ENCODE results near the gene MMP15. TPM values are rescaled to one million over a fixed set of nuclear protein-coding genes. Genes with fewer than 3 reads are reported as not detected.

Gene MMP15
- total RNA-seq, 2 donors from 2014 or later: 0.40 to 1.5 TPM

DNA sequence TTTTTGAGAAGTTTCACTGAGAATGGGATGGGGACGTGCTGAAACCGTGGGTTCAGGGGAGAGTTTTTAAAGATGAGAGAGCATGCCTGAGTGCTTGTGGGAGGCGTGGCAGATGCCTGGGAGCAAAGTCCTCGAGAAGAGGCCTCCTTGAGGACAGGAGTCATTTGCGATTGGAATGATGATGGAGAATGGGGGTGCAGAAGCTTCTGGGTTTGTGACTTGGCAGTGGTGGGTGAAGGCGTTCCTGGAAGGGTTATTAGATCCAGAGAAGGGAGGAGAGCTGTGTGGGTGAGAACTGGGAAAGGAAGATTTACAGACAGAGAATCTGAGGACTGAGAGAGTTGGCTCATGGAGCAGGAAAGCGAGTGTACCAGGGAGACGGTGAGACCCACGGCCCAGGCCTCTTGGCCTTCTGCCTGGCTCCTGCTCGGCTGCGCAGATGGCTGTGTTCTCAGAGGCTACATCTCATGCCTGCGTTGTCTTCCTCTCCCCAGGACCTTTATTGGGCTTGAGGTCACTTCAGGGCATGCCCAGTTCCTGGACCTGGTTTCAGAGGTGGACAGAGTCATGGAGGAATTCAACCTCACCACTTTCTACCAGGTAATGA, 8.6 kb upstream of the MMP15 start:
- ATAC-seq: no peak
- H3K27me3 Mint-ChIP-seq: no peaks in the 10 kb centered on the region

DNA sequence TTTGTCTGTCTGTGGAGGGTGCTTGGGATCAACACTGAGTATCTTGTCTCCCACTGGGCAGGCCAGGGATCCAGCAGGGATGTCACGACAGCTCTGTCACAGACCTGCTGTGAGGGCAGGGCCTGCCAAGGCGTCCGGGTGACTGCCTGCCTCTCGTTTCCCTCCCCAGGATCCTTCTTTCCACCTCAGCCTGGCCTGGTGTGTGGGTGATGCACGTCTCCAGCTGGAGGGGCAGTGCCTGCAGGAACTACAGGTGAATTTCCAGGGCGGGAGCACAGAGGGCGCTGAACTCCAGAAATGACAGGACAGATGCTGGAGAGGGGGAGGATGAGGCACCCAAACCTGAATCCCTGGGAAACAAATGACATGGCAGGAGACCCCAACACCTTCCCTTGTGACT, 6.8 kb upstream of the MMP15 start:
- peaks cover 2% of the 10 kb centered on the region for H3K36me3 Mint-ChIP-seq (ENCODE audit: low read depth)
- H3K27me3 Mint-ChIP-seq: no peaks in the 10 kb centered on the region
- no peak for DNase-seq
- H3K4me3 Mint-ChIP-seq: no peak overlapping the region
- H3K9me3 ChIP-seq (ENCODE audit: control insufficient read depth, low read length, poor library complexity, severe bottlenecking): no peaks in the 10 kb centered on the region
- H3K27ac Mint-ChIP-seq: no peak overlapping the region
- H3K4me1 Mint-ChIP-seq: peaks cover 9% of the 10 kb centered on the region
- ATAC-seq: no peak

More for the DNA sequence above, 8.6 kb upstream of the MMP15 start:
- H3K9me3 ChIP-seq (ENCODE audit: control insufficient read depth, low read length, poor library complexity, severe bottlenecking): no peaks in the 10 kb centered on the region
- no peak for DNase-seq
- Mint-ChIP-seq H3K4me1 (peaks cover 9% of the 10 kb centered on the region), H3K27ac (no peak overlapping the region), H3K4me3 (no peak overlapping the region), H3K36me3 (ENCODE audit: low read depth) (peaks cover 2% of the 10 kb centered on the region)

GRCh38 chr16:58019866-58020538, 5.6 kb upstream of the MMP15 start:
- ATAC-seq: peak; percentile 24
- H3K27me3 Mint-ChIP-seq: no peaks in the 10 kb centered on the region
- DNase-seq: no peak
- peak overlapping the region; percentile 76 for H3K4me3 Mint-ChIP-seq
- H3K4me1 Mint-ChIP-seq: peaks cover 15% of the 10 kb centered on the region
- peaks cover 2% of the 10 kb centered on the region for H3K36me3 Mint-ChIP-seq (ENCODE audit: low read depth)
- H3K27ac Mint-ChIP-seq: peak overlapping the region; percentile 90
- H3K9me3 ChIP-seq (ENCODE audit: control insufficient read depth, low read length, poor library complexity, severe bottlenecking): no peaks in the 10 kb centered on the region

DNA sequence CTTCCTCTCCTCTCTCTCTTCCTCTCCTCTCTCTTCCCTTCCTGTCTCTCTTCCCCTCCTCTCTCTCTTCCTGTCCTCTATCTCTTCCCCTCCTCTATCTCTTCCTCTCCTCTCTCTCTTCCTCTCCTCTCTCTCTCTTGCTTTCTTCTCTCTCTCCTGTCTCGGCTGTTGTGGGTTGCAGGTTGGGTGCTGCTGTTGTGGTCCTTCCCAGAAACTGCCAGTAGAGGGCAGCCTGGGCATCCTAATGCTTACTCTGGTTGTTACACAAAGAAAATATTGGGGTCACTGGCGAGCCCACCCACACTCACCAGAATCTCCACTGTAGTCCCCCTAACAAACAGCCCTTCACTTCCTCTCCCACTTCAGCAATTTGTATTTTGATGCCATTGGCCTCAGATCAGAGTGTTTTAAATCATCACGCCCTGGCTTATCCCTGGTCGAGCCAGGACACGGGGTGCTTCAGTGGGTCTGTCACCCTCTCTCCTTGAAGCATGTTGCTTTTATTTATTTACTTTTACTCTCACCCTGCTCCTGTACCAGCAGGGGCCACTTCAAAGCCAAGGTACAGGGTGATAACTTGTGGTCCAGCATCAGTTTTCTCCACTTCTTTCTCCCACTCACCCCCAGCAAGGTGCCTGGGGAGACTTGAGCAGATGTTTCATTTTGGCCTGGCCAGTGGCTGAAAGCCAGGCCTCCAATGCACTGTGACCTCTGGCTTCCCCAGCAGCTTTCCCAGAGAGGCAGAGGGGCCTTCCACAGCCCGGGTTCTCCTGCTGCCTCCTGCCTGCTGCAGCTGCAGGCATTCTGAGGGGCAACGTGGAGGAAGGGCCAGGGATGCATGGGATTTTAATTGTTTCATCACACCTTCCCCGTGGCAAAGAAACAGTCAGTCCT, 4.7 kb upstream of the MMP15 start:
- Mint-ChIP-seq H3K27me3 (no peaks in the 10 kb centered on the region), H3K4me1 (peaks cover 16% of the 10 kb centered on the region), H3K27ac (peak overlapping the region; percentile 90), H3K4me3 (peak overlapping the region; percentile 76), H3K36me3 (ENCODE audit: low read depth) (peaks cover 2% of the 10 kb centered on the region)
- H3K9me3 ChIP-seq (ENCODE audit: control insufficient read depth, low read length, poor library complexity, severe bottlenecking): no peaks in the 10 kb centered on the region
- DNase-seq (peak; percentile 28 to 60 (median 36)), ATAC-seq (peak; percentile 67)

- H3K9me3 ChIP-seq (ENCODE audit: control insufficient read depth, low read length, poor library complexity, severe bottlenecking): no peaks in the 10 kb centered on the region
- Mint-ChIP-seq H3K4me3 (no peak overlapping the region), H3K36me3 (ENCODE audit: low read depth) (peaks cover 2% of the 10 kb centered on the region), H3K4me1 (peaks cover 16% of the 10 kb centered on the region), H3K27me3 (no peaks in the 10 kb centered on the region), H3K27ac (no peak overlapping the region)
- DNase-seq (no peak), ATAC-seq (no peak)
These were observed 3.6 kb upstream of the MMP15 start for GRCh38 chr16:58021661-58022551.

DNA sequence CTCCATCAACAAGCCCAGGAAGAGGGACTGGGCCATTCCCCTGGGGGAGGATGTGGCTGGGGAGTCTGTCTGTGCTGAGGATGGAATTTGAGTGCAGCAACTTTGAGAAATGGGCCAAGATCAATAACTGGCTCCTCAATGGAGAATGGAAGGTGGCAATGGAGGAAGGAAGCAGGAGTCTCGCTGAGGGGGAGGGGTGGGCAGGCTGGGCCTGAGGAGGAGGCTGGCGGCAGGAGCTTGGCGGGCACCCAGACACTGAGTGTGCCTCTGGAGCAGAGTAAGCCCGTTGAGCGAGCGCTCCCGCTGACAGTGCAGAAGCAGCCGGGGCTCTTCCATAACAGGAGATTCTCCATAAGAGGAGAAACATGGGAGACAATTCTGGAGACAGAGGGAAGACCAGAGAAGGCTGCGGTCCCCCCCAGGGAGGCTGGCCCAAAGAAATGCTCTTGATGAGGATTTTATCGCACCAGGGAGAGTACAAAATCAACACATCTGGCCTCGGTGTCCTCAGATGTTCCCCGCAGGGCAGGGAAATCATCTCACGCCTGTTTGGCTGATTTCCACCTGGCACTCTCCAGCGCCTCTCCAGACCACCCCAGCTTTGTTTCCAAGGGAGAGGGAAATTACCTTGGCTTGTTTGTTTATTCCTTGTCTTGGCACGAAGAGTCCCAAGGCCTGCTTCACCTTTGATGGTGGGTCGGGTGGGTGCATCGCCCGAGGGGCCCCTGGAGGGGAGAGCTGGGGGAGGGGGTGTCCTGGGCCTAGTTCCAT, 2.8 kb upstream of the MMP15 start:
- H3K27me3 Mint-ChIP-seq: no peaks in the 10 kb centered on the region
- peaks cover 16% of the 10 kb centered on the region for H3K4me1 Mint-ChIP-seq
- H3K9me3 ChIP-seq (ENCODE audit: control insufficient read depth, low read length, poor library complexity, severe bottlenecking): no peaks in the 10 kb centered on the region
- no peak overlapping the region for H3K4me3 Mint-ChIP-seq
- DNase-seq (no peak), ATAC-seq (no peak)
- H3K36me3 Mint-ChIP-seq (ENCODE audit: low read depth): peaks cover 2% of the 10 kb centered on the region
- H3K27ac Mint-ChIP-seq: no peak overlapping the region

DNA sequence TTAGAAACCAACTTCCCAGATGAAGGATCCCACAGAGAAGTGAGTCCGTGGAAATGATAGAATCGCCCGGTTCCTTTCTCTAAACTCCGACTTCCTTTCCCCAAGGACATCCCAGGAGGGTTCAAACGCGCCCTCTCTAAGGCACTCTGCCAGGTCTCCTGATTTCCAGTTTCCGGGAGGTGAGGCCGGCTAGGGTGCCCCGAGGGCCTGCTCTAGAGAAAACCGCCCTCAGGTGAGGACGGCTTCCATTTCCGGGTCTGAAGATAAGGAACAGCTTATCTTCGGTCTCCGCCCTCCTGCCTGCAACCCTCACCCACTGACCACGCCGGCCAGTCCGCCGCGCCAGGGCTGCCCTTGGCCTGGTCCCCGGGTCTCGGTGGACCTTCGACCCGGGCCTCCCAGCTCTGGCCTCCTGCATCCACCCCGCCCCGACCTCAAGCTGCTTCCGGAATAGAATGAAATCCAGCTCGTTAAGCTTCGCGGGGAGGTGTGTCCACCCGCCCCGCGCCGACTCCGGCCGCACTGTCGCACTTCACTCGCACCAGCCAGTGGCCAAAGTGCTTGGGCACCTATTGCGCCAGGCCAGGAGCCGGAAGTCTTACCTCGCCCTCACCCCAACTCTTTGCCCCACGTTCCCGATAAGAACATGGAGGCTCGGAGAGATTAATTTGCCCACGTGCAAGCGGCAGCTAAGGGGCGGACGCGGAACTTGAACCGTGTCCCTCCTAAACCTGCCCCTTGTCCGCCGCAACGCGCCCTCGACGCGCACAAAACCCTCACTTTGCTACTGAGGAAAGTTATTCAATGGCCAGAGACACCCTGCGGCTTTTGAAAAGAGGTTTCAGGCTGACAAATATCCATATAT, 836 bp upstream of the MMP15 start:
- Mint-ChIP-seq H3K27ac (peak overlapping the region; percentile 43), H3K27me3 (no peaks in the 10 kb centered on the region), H3K4me1 (peaks cover 18% of the 10 kb centered on the region), H3K36me3 (ENCODE audit: low read depth) (peaks cover 2% of the 10 kb centered on the region), H3K4me3 (peak overlapping the region; percentile 89)
- peak; percentile 33 for ATAC-seq
- DNase-seq: no peak
- no peaks in the 10 kb centered on the region for H3K9me3 ChIP-seq (ENCODE audit: control insufficient read depth, low read length, poor library complexity, severe bottlenecking)

DNA sequence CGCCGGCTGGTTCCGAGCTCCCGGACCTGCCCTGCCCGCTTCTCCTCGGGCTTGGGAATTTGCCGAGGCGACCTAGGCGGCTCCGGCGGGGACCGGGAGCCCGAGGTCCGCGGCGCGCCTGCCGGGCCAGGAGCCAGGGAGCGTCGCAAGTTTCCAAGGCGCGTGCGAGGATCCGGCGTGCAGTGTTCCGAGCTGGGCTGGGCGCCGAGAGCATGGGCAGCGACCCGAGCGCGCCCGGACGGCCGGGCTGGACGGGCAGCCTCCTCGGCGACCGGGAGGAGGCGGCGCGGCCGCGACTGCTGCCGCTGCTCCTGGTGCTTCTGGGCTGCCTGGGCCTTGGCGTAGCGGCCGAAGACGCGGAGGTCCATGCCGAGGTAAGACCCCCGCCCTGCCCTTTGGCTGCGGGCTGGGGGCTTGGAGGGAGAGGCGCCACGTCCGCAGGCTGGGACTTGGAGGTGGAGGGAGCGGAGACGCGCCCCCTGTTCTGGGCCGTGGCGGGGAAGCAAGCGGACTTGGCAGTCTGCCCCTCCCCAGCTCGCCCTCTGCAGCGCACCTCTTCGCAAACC, 668 bp downstream of the MMP15 start:
- DNase-seq (no peak), ATAC-seq (peak; percentile 24)
- Mint-ChIP-seq H3K27me3 (no peaks in the 10 kb centered on the region), H3K4me3 (peak overlapping the region; percentile 74), H3K27ac (no peak overlapping the region), H3K36me3 (ENCODE audit: low read depth) (no peaks in the 10 kb centered on the region), H3K4me1 (peaks cover 9% of the 10 kb centered on the region)
- H3K9me3 ChIP-seq (ENCODE audit: control insufficient read depth, low read length, poor library complexity, severe bottlenecking): no peaks in the 10 kb centered on the region

- Mint-ChIP-seq H3K27ac (no peak overlapping the region), H3K4me1 (peaks cover 9% of the 10 kb centered on the region), H3K27me3 (no peaks in the 10 kb centered on the region), H3K36me3 (ENCODE audit: low read depth) (no peaks in the 10 kb centered on the region), H3K4me3 (peak overlapping the region; percentile 74)
- H3K9me3 ChIP-seq (ENCODE audit: control insufficient read depth, low read length, poor library complexity, severe bottlenecking): no peaks in the 10 kb centered on the region
- no peak for ATAC-seq
- DNase-seq: no peak
These were observed 1.2 kb downstream of the MMP15 start for GRCh38 chr16:58026705-58027160.

GRCh38 chr16:58027161-58027915, 1.8 kb downstream of the MMP15 start:
- no peaks in the 10 kb centered on the region for H3K9me3 ChIP-seq (ENCODE audit: control insufficient read depth, low read length, poor library complexity, severe bottlenecking)
- no peak overlapping the region for H3K27ac Mint-ChIP-seq
- ATAC-seq (no peak), DNase-seq (no peak)
- no peaks in the 10 kb centered on the region for H3K36me3 Mint-ChIP-seq (ENCODE audit: low read depth)
- H3K27me3 Mint-ChIP-seq: no peaks in the 10 kb centered on the region
- H3K4me3 Mint-ChIP-seq: peak overlapping the region; percentile 74
- H3K4me1 Mint-ChIP-seq: peaks cover 9% of the 10 kb centered on the region

Data from T-helper 17 cell (primary cell).